Urinary bladder (tissue), 4 donors: ENCODE measurements around the gene GNAO1. TPM values are rescaled to one million over a fixed set of nuclear protein-coding genes. Genes with fewer than 3 reads are reported as not detected.

Experiments used
- DNase-seq: peaks from one replicate; pipeline ENCODE4 v3.0.0-alpha.2; 2015; ENCODE audit errors: extremely low spot score
- H3K27ac ChIP-seq: one replicate; pipeline ENCODE4 v1.5.1; 2013; ENCODE audit warnings: low read depth, mild to moderate bottlenecking, moderate library complexity
- H3K36me3 ChIP-seq: one replicate; pipeline ENCODE4 v1.6.1; 2013; ENCODE audit warnings: mild to moderate bottlenecking, moderate library complexity; ENCODE audit not compliant: insufficient read depth
- H3K4me1 ChIP-seq: one replicate; pipeline ENCODE4 v1.6.1; 2013; ENCODE audit warnings: mild to moderate bottlenecking, moderate library complexity; ENCODE audit not compliant: insufficient read depth
- H3K4me3 ChIP-seq: one replicate; pipeline ENCODE4 v1.5.1; 2013; ENCODE audit warnings: low read depth, low read length
- WGBS: extraction: QIAGEN DNeasy Blood & Tissue Kit; methylation state at CpG from one replicate; pipeline ENCODE4 v1.1.7; 2013; 5-methylcytosine and 5-hydroxymethylcytosine counted together
- polyA plus RNA-seq: library from polyadenylated mRNA; stranded (reverse); fragments of 200-250 nt; gene quantifications from one replicate; pipeline ENCODE4 v1.2.3, GENCODE V29; 2013
- total RNA-seq: library from RNA; depleted of rRNA; stranded (reverse); fragments of >200 nt; gene quantifications from one replicate; pipeline ENCODE4 v1.2.3, GENCODE V29; 2014
- donor health status: healthy with polysubstance abuse.
- donor health status: healthy.

Gene GNAO1
- total and polyA plus RNA-seq, 2 donors, result 4.7 to 31.1 TPM

DNA sequence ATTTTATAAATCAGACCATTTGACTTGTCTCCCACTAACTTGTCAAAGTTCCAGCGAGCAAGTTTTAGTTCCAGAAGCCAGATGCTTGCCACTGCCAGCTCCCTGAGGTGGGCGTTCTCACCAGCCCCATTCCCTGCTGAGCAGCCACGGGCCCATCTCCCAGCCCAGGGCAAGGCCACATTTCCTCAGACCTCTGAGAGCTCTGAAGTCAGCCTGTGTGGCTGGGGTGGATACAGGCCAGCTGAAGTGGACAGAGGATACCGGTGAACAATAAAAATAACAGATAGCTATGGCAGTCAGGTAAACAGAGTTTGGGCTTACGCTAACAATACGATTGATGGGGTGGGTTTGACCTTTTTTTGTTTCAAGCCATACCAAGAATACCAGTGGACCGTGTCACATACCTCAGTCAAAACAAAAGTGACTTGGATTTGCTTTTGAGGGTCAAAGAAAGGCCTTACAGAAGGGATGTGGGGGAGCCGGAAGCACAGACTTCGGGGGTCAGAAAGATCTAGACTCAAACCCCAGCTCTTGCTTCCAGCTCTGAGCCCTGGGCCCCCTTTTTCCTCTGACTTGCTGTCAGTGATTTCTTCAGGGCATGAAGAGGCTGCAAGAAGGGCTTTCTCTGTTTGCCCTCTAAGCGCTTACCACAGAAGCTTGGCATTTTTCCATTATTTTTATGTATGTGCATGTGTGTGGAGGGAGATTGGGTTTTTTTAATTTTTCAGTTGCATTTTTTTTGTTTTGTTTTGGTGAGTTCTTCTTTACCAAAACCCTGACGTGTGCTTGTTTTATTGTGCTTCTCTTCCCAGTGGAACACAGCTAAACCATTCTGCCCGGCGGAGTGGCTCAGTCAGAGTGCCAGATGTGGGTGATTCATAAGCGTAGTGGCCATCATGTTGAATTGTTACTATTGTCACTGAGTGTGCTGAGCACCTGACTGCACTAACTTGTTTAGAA is 109.9 kb downstream of the GNAO1 start:
- Histone ChIP-seq H3K27ac (no peak overlapping the region), H3K4me3 (no peak overlapping the region), H3K36me3 (no peaks in the 10 kb centered on the region), H3K4me1 (no peaks in the 10 kb centered on the region)
- no peak for DNase-seq
- WGBS, result 68% methylated on average over 14 of the region's 14 CpGs

DNA sequence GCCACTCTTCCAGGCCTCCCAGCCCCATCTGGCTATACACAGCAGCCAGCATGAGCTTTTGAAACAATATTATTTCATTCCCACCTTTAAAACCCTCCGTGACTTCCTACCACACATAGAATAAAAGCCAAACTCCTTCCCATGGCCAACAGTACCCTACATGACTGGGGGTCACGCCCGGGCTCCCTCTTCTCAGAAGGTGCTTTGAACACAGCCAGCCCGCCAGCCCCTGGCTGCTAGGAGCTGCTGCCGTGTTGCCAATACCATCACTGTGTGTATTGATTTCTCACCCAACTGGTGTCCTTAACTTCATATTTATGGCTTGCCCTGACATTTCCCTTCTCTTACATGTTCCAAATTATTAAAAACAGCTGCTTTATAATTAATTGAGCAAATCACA is 111.2 kb downstream of the GNAO1 start:
- no peak overlapping the region for H3K4me3 ChIP-seq
- H3K4me1 ChIP-seq, result no peaks in the 10 kb centered on the region
- no peaks in the 10 kb centered on the region for H3K36me3 ChIP-seq
- DNase-seq, result no peak
- WGBS, result 92% methylated on average over 5 of the region's 5 CpGs
- H3K27ac ChIP-seq, result no peak overlapping the region

DNA sequence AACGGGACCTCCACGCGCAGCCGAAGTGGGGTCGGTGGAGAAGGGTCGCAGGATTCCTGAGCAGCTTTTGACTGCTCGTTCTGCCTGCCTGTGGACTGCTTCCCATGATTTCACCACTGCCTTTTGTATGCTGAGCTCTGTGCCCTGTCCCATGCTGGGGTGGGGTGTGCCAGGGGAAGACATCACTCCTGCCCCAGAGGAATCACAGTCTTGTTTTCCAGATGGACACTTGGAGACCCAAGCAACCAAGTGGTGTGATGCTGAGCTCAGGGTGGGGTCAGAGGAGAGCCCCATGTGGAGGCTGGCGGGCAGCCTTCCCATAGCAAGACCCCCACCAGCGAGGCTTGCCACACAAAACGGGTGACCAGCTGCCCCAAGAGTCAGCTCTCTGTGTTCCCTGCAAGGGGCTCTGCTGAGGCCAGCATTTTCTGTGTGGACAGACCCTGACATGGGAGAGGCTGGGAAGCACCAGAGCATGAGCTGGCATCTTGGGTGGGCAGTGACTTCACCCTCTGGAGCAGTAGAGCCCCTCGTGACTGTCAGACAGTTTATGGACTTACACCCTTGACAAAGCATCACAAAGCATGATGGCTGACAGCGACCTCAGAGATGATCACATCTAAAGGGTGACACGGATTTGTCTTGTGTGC is 111.9 kb downstream of the GNAO1 start:
- no peak overlapping the region for H3K27ac ChIP-seq
- H3K4me3 ChIP-seq, result no peak overlapping the region
- no peaks in the 10 kb centered on the region for H3K4me1 ChIP-seq
- no peak for DNase-seq
- H3K36me3 ChIP-seq, result no peaks in the 10 kb centered on the region
- 90% methylated on average over 13 of the region's 13 CpGs for WGBS

DNA sequence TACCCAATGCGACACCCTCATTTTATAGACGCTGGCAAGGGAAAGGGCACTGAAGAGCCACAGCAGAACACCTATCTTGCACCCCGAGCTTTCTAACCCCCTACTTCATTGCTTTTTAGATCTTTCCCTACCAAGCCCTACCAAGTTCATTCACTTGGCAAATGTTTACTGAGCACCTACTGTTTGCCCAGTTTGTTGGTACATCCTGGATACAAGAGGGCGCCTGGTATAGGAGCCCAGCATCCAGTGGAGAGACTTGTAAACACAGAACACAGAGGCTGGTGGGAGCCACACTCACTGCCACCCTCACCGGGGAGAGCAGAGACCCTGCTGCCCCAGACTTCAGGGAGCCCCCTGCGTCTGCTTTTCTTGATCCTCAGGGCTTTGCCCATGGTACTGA is 112.6 kb downstream of the GNAO1 start:
- no peaks in the 10 kb centered on the region for H3K36me3 ChIP-seq
- 85% methylated on average over 6 of the region's 6 CpGs for WGBS
- no peaks in the 10 kb centered on the region for H3K4me1 ChIP-seq
- no peak overlapping the region for H3K27ac ChIP-seq
- DNase-seq, result no peak
- H3K4me3 ChIP-seq, result no peak overlapping the region

DNA sequence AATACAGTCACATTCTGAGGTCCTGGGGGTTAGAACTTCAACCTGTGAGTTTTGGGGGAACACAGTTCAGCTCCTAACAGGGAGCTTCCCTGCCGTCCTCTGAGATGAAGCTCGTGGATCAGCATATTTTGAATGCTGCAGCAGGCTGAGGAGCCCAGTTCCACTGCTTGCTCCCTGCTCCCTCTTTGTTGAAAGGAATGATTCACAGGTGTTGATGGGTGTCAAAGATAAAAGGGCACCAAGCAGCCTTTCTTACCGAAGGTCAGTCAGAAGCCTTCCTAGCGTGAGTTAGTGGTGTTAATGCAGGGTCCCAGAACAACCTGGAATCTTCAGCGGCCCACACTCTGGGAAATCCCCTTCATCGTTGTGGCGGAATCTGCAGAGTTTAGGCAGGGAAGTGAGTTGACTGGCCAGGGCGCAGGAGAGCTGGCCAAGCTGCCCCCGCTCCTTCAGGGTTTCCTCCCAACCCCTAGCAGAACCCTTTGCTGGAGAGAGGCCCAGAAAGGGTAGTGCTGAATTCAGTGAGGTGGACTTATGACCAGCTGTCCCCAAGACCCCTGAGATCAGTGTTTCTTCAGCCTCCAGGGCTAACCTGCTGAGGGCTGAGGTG is 114.8 kb downstream of the GNAO1 start:
- no peak overlapping the region for H3K27ac ChIP-seq
- H3K4me1 ChIP-seq, result no peaks in the 10 kb centered on the region
- WGBS, result 47% methylated on average over 9 of the region's 9 CpGs
- H3K36me3 ChIP-seq, result no peaks in the 10 kb centered on the region
- DNase-seq, result no peak
- H3K4me3 ChIP-seq, result no peak overlapping the region

DNA sequence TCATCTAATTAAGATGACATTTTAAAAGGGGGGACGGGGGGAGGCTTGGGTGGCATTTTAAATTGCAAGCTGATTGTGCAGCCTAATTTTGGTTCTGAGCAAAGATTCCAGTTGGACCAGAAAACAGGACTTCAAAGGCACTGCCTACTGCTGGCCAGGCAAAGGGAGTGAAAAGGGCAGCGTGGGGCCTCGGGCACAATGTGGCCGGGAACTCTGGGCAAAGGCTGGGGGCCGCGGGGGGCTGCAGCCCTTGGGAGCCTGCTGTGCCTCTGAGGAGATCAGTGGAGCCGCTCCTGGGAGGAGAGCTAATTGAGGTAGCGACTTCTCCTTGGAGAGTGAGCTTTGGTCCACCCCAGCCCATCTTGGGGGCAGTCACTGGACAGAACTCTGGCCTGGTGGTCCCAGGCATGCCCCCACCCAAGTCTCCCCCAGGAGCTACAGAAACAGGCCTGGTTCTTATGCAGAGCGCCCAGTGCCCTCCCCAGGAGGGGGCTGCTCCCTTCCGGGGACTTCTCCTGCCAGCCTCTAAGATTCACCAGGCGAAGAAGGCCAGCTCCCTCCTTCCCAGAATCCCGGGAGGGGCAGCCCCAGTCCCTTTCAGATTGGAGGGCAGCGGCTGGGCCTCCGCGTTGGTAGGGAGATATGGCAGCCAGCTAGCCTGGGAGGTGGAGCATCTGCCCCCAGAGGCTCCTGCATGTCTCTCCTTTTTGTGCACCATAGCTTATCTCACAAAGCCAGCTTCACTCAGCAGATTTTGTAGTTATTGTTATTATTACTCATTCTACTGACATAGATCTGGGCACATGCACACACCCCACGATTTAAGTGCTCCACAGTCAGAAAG is 115.6 kb downstream of the GNAO1 start:
- Histone ChIP-seq H3K4me1 (no peaks in the 10 kb centered on the region), H3K27ac (no peak overlapping the region), H3K4me3 (no peak overlapping the region), H3K36me3 (no peaks in the 10 kb centered on the region)
- WGBS, result 76% methylated on average over 16 of the region's 16 CpGs
- DNase-seq, result no peak

DNA sequence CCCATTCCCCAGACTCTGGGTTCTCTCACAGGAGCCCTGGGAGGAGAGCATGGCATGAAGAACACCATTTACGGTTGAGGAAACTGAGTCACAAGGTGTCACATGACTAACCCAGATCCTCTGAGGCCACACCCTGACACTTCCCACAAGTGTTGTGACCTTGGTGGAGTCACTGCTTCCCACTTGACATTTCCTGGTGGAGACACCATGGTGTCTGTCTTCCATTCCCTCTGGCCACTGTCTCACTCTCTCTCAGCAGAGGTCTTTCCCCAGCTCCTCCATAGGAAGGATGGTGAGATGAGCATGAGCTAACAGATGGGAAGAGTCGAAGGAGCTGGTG is 116.2 kb downstream of the GNAO1 start:
- DNase-seq, result no peak
- Histone ChIP-seq H3K4me1 (no peaks in the 10 kb centered on the region), H3K4me3 (no peak overlapping the region), H3K27ac (no peak overlapping the region), H3K36me3 (no peaks in the 10 kb centered on the region)
- WGBS, result 94% methylated on average over 2 of the region's 2 CpGs

DNA sequence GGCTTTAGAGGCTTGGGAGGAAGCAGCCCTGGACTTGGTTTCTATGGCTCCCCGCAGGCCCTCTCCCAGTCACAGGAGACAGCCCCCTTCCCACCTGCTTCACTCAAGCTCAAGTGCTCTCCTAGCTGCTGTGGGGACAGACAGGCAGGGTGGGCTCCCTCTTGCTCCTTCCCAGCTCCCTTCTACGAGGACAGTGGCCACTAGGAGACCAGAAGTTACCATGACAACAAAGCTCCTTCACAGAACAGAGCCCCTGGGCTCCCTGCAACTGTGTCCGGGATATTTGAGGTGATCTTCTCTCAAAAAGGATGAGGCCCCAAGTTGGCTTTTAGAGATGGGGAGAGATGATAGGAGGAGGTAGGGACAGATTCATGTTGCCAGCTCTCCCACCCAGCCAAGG is 117.7 kb downstream of the GNAO1 start:
- no peak overlapping the region for H3K27ac ChIP-seq
- no peak overlapping the region for H3K4me3 ChIP-seq
- H3K36me3 ChIP-seq, result no peaks in the 10 kb centered on the region
- DNase-seq, result no peak
- 78% methylated on average over 3 of the region's 3 CpGs for WGBS
- no peaks in the 10 kb centered on the region for H3K4me1 ChIP-seq

DNA sequence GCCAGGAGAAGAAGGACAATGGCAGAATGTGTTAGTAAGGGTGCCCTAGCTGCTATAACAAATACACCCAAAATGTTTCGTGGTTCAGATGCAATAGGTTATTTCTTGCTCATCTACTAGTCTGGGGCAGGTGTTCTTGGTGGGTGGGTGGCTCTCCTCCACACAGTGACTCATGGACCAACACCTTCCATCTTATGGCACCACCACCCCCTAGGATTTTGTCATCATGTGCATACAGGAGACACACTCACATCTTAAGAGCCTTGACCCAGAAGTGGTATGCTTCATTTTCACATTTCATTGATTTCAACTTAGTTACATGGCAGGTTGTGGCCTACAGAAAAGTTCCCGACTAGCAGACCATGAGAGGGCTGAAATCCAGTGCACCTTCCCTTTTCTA is 119.4 kb downstream of the GNAO1 start:
- DNase-seq, result no peak
- WGBS, result 93% methylated on average over 2 of the region's 2 CpGs
- Histone ChIP-seq H3K27ac (no peak overlapping the region), H3K36me3 (no peaks in the 10 kb centered on the region), H3K4me1 (no peaks in the 10 kb centered on the region), H3K4me3 (no peak overlapping the region)

DNA sequence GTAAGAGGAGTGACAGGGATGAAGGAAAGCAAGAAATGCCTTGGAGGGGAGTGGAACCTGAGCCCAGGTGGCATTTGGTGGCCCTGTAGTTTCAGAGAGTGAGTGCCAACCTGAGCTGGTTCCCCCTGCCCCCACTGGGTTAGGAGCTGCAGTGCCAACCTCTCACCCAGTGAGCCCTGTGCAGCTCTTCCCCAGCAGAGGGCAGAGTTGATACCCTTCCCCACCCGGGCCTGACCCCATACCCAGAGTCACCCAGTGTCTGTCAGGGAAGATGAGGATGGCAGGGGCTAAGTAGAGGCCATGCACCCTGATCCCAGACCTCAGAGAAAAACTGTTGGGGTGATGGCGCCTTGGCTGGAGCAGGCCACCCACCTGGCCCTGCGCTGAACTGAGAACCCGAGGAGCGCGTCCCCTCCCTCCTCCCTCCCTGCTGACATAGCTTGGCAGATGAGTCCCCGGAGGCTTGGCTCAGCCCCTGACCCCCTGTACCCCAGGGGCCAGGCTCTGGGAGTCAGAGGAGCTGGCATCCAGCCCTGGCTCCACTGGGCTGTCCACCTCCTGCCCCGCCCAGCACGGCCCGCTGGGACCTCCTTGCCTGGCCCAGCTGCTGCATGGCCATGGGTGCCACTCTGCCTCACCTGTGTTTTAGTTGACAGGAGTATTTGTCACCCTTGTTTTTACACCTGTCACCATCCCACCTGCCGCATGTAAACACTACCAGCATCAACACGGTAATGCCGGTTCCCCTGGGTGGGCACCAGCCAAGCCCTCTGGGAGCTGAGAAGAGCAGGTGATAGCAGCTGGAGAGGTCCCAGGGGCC is 120.1 kb downstream of the GNAO1 start:
- Histone ChIP-seq H3K36me3 (no peaks in the 10 kb centered on the region), H3K27ac (no peak overlapping the region), H3K4me3 (no peak overlapping the region), H3K4me1 (no peaks in the 10 kb centered on the region)
- WGBS, result 84% methylated on average over 13 of the region's 13 CpGs
- no peak for DNase-seq

DNA sequence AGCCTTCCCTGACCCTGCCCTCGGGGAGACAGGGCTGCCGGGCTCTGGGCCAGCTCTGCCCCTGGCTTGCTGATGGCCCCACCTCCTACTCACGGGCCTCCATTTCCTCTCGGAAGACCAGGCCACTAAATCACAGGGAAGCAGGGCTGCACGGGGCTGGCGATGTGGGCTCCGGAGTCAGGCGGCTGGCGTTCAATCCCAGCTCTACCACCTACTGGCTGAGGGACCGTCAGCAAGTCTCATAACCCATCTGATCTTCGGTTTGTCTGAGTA is 120.7 kb downstream of the GNAO1 start:
- no peaks in the 10 kb centered on the region for H3K4me1 ChIP-seq
- no peaks in the 10 kb centered on the region for H3K36me3 ChIP-seq
- 68% methylated on average over 11 of the region's 11 CpGs for WGBS
- no peak overlapping the region for H3K27ac ChIP-seq
- no peak overlapping the region for H3K4me3 ChIP-seq
- DNase-seq, result no peak

DNA sequence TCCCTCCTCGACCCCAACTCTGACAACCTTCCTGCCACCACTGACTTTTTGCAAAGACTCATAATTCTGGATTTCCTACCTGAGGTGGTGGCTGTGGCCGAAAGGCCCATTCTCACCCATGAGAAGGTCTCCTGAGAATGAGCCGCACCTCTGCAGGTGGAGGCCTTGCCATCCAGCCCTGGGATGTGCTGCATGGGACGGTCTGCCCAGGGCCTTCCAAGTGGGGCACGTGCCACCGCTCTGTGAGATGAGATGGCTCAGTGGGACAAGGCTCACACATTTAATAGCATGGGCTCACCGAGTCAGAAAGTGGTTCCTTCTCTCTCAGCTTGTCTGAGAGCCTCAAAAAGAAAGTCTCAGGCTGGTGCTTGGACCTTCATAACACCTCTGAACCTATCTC is 121.3 kb downstream of the GNAO1 start:
- no peak for DNase-seq
- no peak overlapping the region for H3K4me3 ChIP-seq
- no peak overlapping the region for H3K27ac ChIP-seq
- no peaks in the 10 kb centered on the region for H3K4me1 ChIP-seq
- 95% methylated on average over 7 of the region's 7 CpGs for WGBS
- no peaks in the 10 kb centered on the region for H3K36me3 ChIP-seq
